Measurements from ENCODE around the gene SCAF8.
"Not testable (repeated sequence)": the region's sequence is repeated elsewhere in the genome, so short reads cannot be mapped to it uniquely, and the experiment has no call there.

Gene SCAF8, protein sequence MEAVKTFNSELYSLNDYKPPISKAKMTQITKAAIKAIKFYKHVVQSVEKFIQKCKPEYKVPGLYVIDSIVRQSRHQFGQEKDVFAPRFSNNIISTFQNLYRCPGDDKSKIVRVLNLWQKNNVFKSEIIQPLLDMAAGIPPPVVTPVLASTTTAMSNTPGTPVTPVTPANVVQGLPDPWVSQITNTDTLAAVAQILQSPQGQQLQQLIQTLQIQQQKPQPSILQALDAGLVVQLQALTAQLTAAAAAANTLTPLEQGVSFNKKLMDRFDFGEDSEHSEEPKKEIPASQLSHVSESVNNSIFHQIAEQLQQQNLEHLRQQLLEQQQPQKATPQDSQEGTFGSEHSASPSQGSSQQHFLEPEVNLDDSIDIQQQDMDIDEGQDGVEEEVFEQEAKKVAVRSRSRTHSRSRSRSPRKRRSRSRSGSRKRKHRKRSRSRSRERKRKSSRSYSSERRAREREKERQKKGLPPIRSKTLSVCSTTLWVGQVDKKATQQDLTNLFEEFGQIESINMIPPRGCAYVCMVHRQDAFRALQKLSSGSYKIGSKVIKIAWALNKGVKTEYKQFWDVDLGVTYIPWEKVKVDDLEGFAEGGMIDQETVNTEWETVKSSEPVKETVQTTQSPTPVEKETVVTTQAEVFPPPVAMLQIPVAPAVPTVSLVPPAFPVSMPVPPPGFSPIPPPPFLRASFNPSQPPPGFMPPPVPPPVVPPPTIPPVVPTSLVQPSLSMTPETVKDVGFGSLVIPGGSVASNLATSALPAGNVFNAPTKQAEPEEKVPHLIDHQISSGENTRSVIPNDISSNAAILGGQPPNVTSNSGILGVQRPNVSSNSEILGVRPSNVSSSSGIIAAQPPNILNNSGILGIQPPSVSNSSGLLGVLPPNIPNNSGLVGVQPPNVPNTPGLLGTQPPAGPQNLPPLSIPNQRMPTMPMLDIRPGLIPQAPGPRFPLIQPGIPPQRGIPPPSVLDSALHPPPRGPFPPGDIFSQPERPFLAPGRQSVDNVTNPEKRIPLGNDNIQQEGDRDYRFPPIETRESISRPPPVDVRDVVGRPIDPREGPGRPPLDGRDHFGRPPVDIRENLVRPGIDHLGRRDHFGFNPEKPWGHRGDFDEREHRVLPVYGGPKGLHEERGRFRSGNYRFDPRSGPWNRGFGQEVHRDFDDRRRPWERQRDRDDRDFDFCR (N-terminal part only)

DNA sequence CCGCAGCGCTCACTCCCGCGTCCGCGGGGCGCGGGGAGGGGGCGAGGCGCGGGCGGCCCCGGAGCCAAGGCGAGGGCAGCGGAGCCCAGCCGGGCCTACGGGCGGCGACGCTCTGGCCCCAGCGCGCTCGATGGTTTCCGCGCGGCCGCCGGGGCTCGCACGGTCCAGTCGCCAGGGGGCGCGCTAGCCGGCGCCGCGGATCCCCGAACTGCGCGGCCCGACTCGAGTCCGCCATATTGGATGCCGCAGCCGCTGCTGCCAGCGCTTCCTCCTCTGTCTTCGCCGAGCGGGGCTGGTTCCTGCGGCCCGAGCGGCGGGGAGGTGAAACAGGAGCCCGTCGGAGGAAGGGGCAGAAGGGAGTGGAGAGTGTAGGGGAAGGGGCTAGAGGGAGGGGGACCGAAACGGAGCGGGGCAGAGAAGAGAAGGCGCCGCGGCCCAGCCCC, at the start of gene SCAF8:
Gene SCAF8, plus strand, starts transcription at position 234 of the 443 bp plus-strand sequence. CDS start 485 bp downstream, outside the sequence.
- DNase-seq (ENCODE audit: low spot score): peak; percentile 85

DNA sequence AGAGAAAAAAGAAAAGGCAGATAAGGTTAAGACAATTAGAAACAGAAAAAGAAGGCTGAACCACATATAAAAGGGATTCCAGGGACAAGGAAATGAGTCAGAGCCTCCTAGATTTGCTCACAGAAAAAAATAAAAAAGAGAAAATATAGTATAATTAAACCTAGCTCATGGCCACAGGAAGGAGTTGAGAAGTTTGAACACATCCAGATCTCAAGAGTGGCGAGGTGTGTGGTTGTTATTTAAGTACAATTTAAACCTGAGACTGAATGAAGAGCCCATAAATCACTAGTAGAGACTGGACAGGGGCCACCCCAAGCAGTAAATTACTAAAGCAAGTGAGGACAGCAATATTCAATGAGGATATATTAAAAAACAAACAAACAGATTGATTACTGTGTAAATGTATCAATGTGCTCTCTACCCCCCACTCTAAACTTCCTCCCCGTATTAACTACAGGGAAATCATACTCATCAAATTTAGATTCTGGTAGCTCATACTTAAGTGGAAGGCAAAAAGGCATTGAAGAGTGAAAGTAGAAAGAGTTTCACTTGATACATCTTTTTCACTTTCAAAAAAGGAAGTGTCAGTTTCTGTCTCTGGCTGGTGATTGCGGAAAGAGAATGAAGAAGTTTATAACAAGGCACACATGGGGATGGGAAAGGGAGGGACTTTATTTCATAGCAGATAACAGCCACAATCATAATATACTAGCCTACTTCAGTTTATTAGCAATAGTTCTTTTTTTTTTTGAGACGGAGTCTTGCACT, 49.3 kb upstream of the SCAF8 start:
- DNase-seq (ENCODE audit: low spot score): no peak

DNA sequence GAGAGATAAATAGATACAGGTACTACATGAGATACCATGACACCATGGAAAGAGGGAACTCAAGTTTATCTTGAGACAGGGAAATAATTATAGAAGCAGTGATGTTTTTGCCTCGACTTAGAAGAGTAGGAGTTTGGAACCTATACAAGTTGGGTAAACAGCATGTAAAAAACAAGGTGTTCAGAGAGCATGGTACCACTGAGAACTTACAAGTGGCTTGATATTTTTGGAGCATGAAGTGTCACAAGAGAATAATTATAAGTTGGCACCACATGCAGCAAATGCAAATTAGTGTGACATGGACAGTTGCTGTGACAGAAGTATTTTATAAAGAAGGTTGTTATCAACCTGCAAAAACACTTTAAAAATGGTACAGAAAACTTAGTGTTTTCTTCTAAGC, 47.1 kb upstream of the SCAF8 start:
- DNase-seq (ENCODE audit: low spot score): no peak

DNA sequence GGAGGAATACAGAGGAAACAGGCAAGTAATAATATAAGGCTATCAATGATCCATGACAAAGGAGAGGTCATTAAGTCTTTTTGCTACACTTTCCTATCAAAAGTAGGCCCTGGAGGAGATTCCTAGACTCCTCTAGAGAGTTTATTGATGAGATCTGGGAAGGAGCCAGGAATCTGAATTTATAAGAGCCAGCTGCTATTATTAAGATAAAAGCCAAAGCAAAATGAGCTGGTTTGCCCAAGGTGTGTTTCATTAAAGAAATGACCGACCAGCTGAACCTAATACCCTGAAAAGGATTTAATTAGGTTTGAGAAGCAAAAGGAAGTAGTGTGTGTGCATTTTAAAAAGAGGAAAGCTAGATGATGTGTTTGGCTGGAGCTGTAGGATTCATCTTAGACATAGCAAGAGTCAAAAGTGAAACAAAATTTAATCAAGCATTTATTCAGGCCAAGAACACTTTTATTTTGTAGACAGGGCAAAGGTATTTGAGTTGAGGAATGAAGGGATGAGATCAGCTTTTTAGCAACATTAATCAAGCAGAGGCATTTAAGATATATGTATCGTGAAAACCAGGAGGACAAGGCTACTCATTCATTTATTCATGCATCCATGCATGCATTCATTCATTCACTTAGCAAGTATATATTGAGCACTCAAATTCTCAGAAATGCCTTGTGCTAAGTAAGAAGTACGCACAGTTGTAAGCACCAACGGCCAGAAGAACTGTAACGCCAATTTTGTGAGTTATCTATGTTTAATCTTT, 43.5 kb upstream of the SCAF8 start:
- DNase-seq (ENCODE audit: low spot score): no peak

DNA sequence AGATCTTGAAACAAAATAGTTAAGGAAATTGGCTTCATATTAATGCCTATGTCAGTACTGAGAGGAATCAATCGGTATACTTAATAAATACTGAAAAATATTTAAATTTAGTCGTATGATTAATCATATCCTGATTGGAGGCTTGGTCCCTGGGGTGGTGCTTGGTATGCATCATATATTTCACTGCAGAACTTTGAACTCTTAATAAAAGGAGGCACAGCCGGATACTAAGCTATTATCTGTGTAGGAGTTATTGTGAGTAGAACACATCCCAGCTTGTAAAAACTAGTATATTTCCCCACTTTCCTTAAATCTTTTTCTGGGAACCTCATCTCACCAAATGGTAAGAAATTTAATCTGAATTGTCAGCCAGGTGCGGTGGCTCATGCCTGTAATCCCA, 42.4 kb upstream of the SCAF8 start:
- DNase-seq (ENCODE audit: low spot score): no peak

DNA sequence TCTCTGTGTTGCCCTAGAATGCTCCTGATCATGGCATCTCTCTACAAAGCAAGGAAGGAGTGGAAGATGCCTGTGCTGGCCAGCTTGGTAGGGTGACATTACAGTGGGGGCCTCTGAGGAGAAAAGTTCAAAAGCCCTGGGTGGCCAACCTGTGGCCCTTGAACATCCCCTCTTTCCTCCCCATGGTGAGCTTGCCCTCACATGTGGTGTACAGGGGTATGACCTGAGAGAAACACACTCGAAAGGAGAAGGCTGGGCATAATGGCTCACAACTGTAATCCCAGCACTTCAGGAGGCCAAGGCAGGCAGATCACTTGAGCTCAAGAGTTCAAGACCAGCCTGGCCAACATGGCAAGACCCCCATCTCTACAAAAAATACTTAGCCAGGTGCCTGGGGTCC, 36.6 kb upstream of the SCAF8 start:
- no peak for DNase-seq (ENCODE audit: low spot score)

DNA sequence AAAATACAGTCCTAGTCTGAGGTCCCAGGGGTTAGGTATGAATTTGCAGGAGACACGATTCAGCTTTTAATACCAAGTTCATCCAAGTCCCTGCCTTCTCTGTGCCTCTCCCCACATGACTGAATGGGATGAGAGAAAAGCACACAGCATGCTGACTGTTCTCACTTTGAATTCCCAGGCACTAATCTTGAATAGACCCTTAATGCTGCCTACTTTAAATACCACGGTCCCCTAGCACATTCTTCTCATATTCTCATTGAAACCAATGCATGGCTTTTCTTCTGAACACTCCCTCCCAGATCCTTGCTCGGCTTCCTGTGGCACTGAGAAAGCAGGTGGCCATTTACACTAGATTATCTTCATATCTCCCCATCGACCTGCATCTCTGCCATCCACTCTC, 30.1 kb upstream of the SCAF8 start:
- DNase-seq (ENCODE audit: low spot score): no peak

DNA sequence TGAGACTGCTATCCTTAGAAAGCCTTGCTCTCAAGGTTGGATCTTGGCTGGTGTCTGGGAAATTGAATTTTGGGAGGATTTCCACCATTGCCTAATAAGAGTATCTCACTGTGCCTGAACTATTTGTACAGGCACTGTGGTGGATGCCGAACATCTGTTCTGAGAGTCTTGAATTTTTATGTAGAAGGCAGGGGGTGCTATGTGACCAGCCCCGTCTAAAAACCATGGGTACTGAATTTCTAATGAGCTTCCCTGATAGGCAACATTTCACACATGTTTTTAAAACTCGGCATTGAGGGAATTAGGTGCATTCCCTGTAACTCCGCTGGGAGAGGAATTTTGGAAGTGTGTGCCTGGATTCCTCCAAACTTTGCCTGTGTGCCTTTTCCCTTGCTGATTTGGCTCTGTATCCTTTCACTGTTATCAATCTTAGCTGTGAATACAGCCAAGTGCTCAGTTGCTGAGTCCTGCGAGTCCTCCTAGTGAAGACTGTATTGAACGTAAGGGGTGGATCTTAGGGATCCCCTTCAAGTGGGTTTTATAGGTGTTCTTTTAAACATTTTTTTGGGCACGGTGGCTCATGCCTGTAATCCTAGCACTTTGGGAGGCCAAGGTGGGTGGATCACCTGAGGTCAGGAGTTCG, 27.6 kb upstream of the SCAF8 start:
- no peak for DNase-seq (ENCODE audit: low spot score)

DNA sequence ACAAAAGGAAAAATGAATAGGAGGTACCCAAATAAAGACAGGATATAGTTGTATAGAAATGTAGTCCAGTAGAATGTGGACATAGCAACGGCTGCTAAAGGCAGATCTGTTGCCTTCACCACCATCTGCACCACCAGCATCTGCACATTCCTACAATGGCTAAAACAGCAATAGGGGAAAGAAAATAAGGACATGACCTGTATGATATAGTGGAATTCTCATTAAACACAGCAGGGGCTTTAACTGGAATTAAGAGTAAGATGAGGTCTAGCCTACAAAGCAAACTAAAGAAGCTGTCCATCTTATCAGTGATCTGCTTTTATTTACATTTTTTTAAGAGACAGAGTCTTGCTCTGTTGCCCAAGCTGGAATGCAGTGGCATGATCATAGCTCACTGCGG, 26.8 kb upstream of the SCAF8 start:
- no peak for DNase-seq (ENCODE audit: low spot score)

DNA sequence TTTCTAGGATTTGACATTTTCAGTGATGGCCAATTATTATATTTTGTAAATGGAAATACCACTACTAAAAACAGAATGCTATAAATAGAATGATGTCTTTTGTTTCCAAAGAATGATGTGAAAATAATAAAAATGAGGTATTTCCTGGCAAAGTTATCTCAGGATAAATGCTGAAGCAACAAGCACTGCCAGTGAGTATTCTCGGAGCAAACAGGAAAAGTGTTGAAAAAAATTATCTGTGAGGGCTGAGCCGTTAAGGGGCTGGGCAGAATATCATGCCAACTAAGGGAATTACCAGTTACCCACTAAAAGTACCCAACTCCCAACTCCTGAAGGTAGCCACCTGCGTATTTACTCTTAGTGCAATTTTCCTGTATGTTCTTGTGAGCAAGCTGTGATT, 23.6 kb upstream of the SCAF8 start:
- no peak for DNase-seq (ENCODE audit: low spot score)

DNA sequence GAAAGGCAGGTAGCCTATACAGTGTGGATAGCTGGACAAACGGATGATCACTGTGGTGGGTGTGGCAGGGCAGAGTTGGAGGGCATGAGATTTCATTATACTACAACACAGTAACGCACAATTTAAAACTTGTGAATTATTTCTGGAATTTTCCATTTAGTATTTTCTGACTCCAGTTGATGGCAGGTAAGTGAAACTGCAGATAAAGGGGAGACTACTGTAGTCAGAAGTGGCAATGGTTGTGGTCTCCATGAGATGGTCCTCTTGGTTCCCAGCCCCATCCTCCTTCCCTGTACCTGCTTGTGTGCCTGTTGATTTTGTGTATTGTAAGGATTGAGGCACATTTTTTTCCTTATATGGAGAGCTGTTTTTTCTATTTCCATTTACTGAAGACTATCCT, 22.5 kb upstream of the SCAF8 start:
- no peak for DNase-seq (ENCODE audit: low spot score)

DNA sequence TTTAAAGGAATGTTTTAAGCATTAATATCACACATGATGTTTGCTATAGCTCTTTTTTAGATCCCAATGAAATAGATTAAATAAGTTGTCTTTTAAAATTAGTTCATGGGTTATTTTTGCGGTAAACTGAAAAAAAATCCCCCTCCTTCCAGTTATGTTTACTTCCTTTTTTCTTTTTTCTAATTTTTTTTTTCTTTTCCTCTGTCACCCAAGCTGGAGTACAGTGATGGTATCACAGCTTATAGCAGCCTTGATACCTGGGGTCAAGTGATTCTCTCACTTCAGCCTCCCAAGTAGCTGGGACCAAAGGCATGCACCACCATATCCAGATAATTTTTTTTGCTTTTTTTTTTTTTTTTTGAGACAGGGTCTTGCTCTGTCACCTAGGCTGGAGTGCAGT, 17.8 kb upstream of the SCAF8 start:
- DNase-seq (ENCODE audit: low spot score): no peak

DNA sequence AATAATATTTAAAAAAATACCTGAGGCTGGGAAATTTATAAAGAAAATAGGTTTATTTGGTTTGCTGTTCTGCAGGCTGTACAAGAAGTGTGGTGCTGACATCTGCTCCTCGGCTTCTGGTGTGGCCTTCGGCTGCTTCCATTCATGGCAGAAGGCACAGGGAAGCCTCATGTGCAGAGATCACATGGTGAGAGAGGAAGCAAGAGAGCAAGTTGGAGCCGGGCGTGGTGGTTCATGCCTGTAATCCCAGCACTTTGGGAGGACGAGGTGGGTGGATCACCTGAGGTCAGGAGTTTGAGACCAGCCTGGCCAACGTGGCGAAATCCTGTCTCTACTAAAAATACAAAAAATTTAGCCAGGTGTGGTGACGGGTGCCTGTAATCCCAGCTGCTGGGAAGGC, 16.9 kb upstream of the SCAF8 start:
- not testable (repeated sequence) for DNase-seq (ENCODE audit: low spot score)

DNA sequence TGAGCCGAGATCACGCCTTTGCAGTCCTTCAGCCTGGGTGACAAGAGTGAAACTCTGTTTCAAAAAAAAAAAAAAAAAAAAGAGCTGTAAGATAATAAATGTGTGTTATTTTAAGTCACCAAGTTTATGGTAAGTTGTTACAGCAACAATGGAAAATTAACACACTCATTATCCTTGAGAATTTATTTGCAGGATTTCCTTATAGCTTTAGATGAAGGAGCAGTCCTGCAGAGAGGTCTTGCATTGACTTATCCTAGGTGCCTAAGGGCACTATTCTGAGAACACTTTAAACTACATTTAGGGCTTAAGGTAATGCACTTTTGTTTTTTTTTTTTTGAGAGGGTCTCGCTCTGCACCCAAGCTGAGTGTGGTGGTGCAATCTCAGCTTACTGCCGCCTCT, 13.8 kb upstream of the SCAF8 start:
- DNase-seq (ENCODE audit: low spot score): no peak

DNA sequence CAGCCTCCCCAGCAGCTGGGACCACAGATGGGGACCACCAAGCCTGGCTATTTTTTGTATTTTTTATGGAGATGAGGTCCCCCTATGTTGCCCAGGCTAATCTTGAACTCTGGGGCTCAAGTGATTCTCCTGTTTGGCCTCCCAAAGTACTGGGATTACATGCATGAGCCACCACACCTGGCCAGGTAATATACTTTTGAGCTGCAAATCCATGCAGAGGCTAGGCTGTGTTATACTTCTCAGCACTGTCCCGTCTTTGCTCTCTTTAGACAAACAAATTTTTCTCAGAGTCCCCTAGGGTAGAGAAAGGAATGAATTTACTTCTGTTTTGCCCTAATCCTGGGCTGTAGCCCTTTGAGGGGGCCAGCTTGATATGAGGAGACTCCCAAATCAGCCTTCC, 13.4 kb upstream of the SCAF8 start:
- no peak for DNase-seq (ENCODE audit: low spot score)

DNA sequence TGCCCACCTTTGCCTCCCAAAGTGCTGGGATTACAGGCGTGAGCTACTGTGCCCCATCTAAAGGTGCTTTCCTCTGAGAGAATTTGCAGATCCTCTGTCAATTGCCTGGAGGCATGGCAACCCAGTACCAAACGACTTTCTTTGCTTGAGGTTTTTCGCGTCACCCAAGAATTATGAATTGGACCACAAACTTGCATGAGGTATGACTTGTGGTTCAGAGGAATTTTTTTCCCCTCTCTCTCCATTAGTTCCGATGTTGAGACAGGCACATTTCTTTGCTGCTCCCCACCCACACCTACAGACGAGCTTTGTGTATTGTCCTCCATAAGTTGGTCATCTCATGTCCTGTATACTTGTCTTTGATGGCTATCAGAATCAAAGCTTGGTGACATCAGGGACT, 11.8 kb upstream of the SCAF8 start:
- DNase-seq (ENCODE audit: low spot score): no peak

DNA sequence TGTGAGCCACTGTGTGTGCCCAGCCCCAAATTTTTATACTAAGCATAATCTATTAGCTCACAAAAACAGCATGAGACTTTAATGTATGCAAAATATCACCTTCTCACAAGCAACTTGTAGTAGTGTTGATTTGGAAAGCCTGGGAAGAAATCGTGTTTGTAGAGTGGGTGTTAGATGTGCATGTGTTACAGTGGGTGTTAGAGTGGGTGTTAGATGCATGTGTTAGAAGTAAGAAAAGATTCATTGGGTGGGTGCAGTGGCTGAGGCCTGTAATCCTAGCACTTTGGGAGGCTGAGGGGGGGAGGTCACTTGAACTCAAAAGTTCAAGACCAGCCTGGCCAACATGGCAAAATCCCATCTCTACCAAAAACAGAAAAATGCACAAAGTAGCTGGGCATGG, 6.3 kb upstream of the SCAF8 start:
- DNase-seq (ENCODE audit: low spot score): no peak

DNA sequence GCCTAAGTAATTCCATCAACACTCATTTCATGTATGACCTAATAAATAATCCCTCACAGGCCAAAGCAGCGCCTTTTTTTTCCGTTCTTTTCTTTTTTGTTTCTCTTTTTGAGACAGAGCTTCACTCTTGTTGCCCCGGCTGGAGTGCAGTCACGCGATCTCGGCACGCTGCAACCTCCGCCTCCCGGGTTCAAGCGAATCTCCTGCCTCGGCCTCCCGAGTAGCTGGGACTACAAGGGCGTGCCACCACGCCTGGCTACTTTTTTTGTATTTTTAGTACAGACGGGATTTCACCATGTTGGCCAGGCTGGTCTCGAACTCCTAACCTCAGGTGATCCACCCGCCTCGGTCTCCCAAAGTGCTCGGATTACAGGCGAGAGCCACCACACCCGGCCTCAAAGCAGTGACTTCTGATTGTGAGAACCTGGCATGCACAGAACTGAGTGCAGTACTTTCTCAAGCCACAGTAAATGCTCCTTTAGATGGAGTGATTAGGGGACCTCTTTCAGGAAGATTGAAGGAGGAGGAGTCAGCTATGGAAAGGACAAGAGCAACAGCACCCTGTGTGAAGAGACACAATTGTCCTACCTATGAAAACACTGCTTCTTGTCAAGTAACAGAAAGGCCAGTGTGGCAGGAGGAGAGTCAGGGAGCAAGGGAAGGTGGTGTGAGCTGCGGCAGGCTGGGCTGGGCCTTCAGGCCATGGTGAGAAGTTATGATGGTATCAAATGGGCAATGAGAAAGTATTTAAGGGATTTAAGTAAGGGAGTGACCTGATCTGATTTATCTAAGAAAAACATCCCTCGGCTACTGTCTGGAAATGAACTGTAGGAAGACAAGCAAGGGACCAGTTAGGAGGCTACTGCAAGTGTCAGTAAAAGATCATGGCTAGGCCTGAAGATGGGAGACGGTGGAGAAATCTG, 1.7 kb upstream of the SCAF8 start:
- DNase-seq (ENCODE audit: low spot score): no peak

DNA sequence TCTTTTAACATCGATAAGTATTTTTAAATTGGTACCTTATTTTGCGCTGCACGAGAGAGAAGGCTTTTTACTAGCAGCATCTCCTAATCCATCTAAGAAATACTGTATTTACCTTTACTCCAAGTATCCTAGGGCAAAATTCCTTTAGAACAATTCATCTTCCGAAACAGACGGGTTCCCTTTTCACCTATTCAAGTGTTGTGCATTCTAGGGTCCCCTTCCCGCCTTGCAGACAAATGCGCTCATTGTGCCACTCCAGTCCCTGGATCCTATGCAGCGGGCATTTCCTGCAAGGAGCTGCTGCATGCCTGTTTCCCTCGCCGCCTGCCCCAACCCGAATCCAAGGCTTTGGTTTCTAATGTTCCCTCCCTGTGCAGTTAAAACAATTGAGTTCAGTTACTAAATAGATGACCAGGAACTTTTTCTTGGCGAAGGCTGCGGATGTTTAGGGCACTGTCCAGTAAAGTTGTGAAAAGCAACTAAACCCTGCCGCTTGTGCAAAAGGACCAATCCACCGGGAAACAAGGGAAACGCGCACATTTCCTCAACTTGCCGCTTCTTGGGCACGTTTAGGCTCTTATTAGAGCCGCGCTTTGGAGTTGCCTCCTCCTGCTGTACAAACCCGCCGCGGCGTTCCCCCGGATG, 556 bp upstream of the SCAF8 start:
- DNase-seq (ENCODE audit: low spot score): peak; percentile 53

Data from HuH-7 (cell line).